ENCODE measurements around the gene PLTP.

DNA sequence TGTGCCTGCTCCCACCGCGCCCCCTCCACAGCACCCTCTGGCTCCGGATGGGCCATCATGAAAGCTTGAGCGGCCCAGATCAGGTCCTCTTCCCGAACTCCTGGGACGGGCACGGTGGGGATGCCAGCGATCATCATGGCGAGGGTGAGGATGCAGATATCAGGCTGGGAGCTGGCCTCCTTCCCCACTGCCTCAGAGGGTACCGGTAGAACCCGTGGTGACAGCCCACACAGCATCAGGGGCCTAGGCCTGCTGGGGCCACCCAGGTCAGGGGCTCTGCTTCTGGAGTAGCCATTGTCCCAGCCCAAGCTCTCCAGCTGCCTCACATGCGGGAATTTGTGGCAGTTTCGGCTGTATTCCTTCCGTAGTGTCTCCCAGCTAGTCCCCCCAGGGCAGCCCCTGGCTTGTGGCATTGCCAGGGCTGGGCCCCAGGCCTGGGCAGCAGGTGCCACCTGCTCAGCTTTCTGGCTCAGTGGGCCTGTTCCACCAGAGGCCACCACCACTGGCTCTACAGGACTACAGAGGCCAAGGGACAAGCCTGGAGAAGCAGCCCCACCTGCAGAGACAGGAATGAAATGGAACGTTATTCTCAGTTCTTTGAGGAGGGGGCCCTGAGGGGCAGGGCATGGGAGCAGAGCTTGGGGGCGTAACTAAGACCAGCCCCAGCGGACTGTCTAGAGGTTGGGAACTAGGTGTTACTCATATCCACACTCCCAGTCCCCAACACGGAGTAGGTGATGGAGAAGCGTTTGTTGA, 25.2 kb downstream of the PLTP start:
- no peak for TF ChIP-seq POLR2A (IDR thresholded peaks at IDR 0.05)
- TF ChIP-seq, protein P1, sequence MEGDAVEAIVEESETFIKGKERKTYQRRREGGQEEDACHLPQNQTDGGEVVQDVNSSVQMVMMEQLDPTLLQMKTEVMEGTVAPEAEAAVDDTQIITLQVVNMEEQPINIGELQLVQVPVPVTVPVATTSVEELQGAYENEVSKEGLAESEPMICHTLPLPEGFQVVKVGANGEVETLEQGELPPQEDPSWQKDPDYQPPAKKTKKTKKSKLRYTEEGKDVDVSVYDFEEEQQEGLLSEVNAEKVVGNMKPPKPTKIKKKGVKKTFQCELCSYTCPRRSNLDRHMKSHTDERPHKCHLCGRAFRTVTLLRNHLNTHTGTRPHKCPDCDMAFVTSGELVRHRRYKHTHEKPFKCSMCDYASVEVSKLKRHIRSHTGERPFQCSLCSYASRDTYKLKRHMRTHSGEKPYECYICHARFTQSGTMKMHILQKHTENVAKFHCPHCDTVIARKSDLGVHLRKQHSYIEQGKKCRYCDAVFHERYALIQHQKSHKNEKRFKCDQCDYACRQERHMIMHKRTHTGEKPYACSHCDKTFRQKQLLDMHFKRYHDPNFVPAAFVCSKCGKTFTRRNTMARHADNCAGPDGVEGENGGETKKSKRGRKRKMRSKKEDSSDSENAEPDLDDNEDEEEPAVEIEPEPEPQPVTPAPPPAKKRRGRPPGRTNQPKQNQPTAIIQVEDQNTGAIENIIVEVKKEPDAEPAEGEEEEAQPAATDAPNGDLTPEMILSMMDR (IDR thresholded peaks at IDR 0.05): no peak
